Central memory CD4-positive, alpha-beta T cell (primary cell): ENCODE results near the gene GIPC2.
A peak's percentile ranks its signal among the peaks of the same experiment; 100 is the strongest.
"Not testable (repeated sequence)": the region's sequence is repeated elsewhere in the genome, so short reads cannot be mapped to it uniquely, and the experiment has no call there.

ENCODE experiments used
- DNase-seq: peaks from one replicate; pipeline ENCODE4 v3.0.0; 2022
- total RNA-seq, 3 experiments: gene quantifications; one replicate each; lab custom pipeline; 2026; lab: John Stamatoyannopoulos, UW

GIPC2 gene, protein sequence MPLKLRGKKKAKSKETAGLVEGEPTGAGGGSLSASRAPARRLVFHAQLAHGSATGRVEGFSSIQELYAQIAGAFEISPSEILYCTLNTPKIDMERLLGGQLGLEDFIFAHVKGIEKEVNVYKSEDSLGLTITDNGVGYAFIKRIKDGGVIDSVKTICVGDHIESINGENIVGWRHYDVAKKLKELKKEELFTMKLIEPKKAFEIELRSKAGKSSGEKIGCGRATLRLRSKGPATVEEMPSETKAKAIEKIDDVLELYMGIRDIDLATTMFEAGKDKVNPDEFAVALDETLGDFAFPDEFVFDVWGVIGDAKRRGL
- 0 to 0.98 (median 0.60) reads per million in 3 experiments for total RNA-seq

DNA sequence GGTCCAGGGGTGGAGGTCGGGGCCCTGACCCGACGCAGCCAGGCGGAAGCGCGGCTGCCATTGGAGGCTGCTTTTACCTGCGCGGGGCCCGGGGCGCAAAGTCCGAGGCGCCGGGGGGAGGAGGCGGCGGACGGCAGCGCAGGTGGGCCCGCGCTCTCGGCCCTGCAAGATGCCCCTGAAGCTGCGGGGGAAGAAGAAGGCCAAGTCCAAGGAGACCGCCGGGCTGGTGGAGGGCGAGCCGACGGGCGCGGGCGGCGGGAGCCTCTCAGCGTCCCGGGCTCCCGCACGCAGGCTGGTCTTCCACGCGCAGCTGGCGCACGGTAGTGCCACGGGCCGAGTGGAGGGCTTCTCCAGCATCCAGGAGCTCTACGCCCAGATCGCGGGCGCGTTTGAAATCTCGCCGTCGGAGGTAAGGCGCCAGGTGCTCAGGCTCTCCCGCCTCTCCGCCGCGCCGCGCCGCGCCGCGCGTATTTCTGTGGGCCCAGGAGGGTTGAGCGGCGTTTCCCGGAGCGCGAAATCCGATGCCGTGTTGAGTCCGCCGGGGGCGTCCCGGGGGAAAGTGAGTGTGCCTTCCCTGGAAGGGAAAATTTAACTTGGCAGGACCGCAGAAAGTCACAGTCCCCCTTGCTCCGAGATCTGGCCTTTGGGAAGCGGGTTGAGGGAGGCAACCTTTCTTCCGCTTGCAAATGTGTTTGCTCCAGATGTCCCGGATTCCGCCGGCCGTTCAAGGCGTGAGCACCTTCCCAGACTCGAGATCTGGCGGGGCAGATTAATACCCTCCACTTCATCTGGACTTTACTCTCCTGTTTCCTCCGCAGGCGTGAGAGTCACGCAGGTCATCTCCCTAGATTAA lies at the start of gene GIPC2:
TSS of gene GIPC2 (plus strand) at position 41 of the 853 bp plus-strand sequence. CDS start at position 170, 129 bp downstream.
- DNase-seq, result no peak

DNA sequence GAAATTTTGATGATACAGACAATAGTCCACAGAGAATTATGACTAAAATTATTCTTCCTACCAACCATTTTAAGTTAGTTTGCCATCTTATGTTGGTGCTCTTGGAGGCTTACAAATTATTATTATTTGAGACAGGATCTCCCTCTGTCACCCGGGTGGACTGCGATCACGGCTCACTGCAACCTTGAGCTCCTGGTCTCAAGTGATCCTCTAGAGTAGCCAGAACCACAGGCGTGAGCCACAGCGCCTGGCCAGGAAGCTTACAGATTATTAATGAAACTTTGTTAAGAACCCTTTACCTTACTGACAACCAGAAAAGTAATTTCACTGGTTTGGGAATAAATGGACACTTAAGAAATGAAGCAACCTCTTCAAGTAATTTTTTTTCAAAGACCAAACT lies 49.0 kb upstream of the GIPC2 start:
- no peak for DNase-seq

DNA sequence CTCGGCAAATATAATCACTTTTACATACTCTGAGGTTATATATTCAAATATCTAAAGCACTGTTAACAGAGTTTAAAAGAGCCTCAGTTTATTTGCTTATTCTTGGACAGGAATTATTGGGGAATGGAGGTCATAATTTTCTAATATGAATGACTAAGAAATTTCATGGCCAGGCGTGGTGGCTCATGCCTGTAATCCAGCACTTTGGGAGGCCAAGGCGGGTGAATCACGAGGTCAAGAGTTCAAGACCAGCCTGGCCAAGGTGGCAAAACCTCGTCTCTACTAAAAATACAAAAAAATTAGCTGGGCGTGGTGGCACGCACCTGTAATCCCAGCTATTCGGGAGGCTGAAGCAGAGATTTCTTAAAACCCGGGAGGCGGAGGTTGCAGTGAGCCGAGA lies 45.2 kb upstream of the GIPC2 start:
- DNase-seq, result not testable (repeated sequence)

DNA sequence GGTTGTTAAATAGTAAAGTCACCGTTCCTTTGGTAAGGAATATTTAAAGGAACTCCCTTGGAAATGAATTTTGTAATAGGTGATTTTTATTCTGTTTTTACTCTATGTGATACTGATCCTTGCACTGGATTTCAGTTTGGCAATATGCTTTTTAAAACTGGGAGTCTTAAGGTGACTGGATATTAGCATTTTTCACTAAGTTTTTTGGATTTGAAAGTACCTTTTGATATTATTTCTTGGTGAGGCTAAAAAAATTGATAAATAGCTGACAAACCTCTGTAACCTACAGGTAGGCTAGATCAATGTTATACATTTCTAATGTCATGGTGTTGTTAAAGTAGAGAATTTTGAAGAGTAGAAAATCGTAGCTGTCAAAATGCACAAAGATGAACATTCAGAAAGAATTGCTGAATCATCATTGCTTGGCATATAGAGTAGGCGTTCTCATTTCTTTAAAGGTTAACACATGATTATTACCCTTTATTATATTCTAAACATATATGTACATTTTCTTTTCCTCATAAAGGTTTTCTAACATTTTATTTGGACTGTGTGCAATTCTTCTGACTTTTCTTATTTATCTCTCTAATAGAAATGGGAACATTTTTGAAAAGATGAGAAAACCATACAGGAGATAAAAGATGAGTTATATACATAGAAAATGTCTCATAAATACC lies 42.6 kb upstream of the GIPC2 start:
- DNase-seq, result no peak

DNA sequence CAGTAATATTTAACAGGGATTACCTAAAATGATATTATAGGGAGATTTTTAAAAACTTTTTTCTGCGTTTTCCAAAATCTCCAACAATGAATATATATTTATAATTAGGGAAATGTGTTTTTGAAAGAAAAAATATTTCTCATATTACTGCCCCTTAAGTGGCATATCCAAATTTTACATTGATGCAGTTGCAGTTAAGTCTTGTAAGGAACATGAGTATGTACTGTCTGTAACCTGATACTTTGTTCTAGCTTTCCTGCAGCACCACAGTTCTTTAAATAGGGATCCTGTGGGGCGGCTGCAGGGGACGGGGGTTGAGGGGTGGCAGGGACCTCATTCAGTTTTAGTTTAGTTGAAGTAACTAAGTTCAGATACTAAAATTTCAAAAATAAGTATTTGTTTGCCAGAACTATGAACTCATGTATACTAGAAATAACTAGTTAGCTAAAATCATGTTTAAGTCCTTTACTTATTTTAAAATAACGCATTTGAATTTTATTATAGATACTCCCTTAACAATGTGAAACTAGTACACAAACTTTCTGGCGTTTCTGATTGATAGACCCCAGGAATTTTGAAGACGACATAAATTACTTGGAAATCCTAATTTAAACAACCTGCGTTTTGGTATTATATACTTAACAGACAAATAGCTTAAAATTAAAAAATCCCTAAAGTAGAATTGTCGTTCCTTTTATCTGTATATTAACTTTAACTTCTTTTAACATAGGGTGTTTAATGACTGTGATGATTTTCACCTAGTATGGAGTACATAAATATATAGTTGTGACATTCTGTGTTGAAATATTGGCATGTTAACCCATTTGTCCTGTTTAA lies 41.7 kb upstream of the GIPC2 start:
- no peak for DNase-seq

DNA sequence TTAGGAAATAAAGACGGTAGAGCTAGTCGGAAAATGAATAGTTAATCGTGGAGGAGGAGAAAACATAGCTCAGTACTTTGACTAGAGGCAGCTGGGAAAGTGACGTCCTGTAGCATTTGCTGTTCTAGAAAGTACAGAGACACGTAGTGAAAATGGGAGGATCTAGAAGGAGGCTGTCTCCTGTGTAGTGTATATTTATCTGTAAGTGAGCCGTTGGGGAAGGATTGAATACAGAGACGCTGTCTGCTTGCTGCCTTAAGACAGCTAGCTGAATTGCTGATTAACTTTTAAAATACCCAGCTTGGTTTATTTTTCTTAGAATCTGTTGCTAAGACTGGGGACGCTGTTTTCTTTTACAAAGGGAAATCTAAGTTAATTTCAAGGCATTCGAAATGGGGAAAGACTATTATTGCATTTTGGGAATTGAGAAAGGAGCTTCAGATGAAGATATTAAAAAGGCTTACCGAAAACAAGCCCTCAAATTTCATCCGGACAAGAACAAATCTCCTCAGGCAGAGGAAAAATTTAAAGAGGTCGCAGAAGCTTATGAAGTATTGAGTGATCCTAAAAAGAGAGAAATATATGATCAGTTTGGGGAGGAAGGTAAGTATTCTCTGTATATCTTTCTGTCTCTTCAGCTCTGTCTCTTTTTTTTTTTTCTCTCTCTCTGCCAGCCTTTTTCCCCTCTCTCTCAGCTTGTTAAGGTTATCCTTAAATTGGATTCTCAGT lies 40.9 kb upstream of the GIPC2 start, which contains the start of gene DNAJB4:
TSS of gene DNAJB4 (plus strand) at position 221 of the 729 bp plus-strand sequence. CDS start at position 393, 172 bp downstream.
- peak; percentile 88 for DNase-seq

DNA sequence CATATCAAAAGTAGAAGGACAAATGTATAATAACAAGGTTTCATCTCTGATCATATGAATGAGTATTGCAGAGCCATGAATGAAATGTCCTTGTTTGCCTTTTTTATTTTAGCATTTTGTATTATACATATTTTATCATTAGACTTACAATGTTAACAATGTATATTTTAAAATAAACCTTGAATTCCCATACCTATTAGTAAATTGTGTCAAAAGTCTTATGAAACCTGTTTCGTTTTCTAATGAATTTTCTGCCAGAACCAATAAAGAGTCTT lies 40.4 kb upstream of the GIPC2 start:
- DNase-seq, result no peak

DNA sequence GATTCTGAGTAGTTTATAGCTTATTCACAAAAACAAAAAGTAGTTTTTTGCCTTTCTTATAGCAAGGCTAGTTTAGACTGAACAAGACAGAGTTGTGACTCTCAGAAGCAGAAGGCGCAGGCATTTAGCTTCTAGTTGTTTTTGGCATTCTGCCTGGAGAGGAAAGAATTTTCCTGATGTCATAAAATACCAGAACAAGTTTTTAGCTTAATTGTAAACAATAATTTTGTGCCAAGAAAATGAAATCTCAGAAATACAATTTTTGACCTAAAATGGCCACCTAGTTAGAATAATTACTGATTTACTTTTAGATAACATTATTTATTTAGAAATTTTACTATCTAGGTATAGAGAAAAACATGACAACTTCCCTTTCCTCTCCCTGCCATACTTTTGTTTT lies 40.0 kb upstream of the GIPC2 start:
- DNase-seq, result peak; percentile 13

DNA sequence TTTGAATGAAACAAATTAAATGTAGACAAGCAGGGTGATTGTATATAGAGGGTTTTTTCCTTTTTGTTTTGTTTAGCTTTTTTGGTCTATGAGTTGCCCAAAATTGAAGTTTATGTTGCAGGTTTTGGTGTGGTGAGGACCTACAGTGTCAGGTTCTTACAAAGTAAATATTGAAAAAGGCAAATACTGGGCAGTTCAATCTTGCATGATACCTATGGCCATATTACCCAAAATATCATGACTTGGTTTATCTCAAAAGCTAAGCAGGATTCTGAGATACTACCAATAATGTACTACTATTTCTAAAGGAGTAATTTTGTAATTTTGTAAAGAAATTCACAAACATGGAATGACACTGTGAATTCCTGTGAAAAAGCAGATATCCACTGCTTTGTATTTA lies 39.2 kb upstream of the GIPC2 start:
- DNase-seq, result no peak

DNA sequence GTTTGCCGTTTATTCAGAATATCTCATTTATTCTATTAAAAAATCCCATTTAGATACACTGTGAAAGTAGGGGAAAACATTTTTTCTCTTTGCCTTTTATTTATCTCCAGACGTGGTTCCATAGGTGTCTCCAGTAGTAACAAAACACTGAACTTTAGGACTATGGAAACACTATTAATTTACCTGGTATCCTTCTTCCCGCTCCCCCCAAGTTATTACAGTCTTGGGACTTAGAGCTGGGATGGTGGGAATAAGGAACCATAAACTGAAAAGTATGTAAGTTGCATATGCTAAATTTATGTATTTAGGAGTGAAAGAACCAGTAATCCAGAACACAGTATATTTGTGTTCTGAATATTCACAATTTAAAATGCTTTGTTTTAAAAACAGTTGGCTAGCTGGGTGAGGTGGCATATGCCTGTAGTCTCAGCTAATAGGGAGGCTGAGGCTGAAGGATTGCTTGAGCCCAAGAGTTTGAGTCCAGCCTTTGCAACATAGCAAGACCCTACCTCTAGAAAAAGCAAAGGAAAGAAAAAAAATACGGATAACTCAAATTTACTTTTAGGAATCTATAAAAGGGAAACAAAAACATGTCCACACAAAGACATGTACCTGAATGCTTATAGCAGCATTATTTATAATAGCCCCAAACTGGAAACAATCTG lies 38.0 kb upstream of the GIPC2 start:
- DNase-seq, result no peak

DNA sequence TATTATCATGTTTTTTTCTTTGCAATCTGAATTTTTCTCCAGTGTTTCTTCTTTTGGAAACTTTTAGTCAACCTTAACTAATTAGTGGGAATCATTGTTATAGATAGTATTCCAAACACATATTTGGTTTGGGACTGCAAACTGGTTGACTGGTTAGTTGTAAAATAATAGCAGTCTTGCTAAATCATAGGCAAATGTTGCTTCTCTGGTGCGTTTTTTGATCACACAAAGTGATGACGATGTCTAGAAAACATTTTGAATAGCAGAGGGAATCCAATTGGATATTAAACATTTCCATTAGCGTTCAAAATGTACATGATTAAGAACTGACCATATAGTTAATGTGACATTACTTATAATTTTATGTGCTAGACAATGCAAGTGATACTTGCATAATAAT lies 36.5 kb upstream of the GIPC2 start:
- no peak for DNase-seq

DNA sequence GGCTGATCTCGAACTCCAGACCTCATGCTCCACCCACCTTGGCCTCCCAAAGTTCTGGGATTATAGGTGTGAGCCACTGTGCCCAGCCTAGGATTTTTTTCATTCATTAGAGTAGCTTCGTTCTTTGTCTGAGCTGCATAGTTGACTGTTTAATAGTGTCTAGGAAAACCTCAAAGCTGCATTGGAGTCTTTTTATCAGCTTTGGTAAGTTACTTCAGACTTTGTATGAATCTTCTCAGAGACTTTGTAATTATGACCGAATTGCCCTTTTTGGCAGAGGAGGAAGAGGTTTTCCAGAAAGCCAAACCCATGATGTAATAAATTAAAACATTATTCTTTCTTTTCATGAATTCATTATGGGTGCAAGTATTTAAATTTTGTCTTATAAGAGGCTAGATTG lies 35.9 kb upstream of the GIPC2 start:
- no peak for DNase-seq

DNA sequence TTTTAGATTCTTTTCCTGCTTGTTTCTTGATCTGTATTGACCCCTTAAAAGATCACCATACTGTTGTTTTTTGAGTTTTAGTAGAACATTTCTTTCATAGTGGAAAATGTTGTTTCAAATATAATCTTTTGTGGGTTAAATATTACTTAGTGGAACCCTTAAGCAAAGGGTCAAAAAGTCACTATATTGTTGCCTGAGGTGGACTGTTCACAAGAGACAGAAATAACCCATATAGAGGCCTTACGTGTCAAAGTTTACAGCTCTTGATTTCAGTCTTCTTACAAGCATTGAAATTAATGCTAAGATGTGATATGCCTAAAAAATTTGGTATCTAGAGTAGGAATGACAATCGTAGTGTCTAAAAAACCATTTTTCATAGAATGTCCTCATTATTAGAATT lies 34.7 kb upstream of the GIPC2 start:
- DNase-seq, result no peak

DNA sequence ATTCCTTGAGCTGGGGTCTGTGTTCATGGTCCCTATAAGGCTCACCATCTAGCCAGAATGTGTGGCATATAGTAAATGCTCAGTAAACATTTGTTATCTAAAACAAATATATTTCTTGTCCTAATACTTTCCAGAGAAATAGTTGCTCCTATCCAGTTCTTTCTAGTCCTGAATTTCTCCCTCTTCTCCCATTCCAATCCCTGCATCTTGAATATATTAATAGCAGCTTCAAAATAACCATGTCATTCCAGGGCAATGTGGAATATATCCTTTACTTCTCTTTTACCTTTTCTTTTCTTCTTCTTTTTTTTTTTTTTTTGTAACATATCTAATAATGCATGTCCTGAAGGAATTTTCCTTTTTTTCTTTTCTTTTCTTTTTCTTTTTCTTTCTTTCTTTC lies 30.6 kb upstream of the GIPC2 start:
- DNase-seq, result no peak

DNA sequence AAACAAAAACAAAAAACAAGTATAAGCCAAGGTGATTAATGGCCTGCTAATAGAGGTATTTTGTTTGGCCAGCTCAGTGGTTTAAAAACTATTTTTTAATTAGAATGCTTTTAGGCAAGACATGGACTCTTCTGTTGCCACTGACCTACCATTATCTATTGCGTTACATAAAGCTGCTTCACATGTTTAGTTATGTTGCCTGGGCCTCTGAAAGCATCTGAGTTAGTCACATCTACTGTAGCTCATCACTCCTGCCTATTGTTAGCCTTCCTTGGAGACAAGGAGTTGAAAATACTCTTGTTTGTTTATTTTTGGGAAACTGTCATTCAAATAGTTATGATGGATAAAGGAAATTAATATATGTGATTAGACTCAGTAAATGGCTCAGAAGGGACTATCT lies 26.7 kb upstream of the GIPC2 start:
- DNase-seq, result no peak

DNA sequence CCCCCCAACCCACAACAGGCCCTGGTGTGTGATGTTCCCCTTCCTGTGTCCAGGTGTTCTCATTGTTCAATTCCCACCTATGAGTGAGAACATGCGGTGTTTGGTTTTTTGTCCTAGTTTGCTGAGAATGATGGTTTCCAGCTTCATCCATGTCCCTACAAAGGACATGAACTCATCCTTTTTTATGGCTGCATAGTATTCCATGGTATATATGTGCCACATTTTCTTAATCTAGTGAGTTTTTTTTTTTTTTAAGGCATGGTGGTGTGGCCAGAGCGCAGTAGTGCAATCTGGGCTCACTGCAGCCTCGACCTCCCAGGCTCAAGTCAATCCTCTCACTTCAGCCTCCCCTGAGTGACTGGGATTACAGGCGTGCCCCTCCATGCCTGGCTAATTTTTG lies 24.6 kb upstream of the GIPC2 start:
- not testable (repeated sequence) for DNase-seq

DNA sequence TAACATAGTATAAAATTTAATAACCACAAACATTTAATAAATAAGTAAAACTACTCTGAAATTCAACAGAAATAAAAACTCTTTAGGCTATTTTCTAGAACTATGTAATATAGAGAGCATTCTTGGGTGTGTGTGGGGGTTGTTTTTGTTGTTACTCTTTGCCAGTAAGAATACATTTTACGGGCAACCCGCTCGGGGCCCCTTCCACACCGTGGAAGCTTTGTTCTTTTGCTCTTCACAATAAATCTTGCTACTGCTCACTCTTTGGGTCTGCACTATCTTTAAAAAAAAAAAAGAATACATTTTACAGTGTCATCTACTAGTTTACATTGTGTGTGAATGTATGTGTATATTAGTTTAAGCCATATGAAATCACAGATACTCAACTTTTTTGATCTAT lies 16.0 kb upstream of the GIPC2 start:
- DNase-seq, result no peak

DNA sequence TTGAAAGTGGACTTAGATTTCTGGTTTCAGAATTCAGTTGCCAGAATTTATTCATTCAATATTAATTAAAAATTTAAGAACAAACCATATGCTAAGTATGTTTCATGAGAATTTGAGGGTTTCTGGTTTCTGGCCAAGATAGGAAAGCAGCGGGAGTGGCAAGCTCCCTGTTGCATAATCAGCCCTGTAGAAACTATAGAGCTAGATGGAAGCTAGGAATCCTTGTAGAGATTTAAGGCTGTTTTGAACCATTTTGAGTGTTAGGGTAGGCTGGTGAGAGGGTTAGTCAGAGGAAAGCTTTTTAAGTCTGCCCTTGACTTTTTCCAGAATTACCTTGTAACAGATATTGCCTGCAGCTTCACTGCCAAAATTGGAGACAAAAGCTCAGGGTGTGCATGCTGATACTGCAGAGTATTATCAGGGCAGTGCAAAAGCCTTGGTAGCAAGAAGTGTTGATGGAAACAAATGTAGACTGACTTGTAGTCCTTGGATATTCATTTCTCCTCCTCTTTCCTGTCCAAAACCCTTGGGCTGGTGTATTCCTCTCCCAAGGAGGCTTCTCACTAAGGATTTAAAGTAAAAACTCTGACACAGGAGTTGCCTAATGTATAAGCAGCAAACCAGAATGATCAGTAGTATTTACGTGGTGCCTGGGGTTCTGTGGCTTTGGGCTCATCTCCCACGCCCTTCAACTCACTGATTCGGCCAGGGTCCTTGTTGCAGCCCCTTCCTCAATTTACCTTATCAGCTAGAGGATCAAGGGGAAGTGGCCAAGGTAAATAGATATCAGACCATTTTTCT lies 12.6 kb upstream of the GIPC2 start:
- no peak for DNase-seq

DNA sequence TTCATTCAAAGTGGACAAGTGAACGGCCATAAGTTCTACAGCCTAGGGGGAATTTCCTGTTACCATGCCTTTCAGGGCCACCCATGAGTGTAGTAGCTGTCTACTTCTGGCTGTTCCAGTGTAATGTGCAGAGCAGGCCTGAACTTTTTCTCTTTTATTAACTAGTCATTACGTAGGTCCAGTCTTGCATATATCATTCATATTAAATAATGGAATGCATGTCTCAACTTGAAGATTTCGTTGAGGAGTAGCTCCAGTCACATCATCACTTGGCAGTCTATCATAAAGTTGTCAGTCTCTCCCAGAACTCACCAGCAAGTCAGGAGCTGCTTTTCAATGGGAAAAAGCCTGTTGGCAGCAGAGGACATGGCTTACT lies 12.0 kb upstream of the GIPC2 start:
- DNase-seq, result no peak

DNA sequence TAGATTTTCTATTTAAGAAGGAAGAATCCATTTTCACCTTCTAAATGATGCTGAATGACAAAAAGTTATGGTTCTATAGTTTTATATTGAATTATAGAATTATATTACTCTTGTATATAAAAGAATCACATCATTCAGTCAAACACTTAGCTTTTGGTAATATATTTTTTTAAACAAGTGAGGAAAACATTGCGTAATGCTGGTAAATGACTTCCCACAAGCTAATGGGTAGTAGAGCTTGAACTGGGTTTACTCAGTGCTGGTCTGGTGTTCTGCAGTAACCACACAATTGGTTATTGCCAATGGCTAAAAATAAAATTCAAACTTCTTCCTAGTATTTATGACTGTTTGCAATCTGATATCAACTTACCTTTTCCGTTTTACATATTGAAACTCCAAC lies 10.6 kb upstream of the GIPC2 start:
- no peak for DNase-seq

DNA sequence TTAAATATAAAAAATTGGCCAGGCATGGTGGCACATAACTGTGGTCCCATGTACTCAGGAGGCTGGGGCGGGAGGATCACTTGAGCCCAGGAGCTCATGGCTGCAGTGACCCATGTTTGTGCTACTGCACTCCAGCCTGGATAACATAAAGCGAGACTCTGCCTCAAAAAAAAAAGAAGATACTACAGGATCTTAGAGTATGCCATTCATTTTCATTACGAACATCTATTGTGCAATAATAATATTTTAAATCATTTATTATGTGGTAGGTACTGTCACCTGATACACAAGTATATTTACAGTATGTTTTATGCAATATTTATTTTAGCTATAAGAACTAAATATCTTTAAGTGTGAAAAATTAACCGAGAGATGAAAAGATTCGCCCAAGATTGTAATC lies 9.3 kb upstream of the GIPC2 start:
- no peak for DNase-seq
